Fibroblast of skin of abdomen (primary cell): ENCODE measurements around the gene P2RX5.
A peak's percentile ranks its signal among the peaks of the same experiment; 100 is the strongest.

ENCODE experiments used
- DNase-seq: peaks from one replicate; pipeline ENCODE4 v3.0.0-alpha.2; 2013

Gene P2RX5

DNA sequence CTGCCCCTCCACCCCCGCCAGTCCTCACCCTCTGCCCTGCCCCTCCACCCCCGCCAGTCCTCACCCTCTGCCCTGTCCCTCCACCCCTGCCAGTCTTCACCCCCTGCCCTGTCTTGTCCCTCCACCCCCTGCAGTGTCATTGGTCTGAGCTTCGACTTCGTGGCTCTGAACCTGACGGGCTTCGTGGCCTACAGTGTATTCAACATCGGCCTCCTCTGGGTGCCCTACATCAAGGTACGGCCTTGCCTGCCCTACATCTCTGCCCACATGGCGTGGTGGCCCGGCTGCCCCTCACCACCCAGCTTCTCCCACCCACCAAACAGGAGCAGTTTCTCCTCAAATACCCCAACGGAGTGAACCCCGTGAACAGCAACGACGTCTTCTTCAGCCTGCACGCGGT, 39.6 kb downstream of the P2RX5 start:
- no peak for DNase-seq

DNA sequence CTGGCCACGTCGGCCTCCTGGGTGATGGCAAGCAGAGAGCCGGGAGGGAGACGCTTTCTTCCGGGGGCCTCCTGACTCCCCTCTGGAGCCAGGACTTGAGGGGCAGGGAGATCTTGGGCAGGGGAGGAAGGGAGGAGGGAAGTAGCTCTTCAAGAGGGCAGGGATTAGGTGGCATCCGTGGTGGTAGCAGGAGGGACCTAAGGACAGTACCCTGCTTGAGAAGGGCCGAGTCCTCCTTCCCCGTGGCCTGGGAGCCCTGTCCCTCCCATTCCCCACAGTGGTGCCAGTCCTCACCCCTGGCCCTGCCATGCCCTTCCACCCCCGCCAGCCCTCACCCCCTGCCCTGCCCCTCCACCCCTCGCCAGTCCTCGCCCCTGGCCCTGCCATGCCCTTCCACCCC, 40.2 kb downstream of the P2RX5 start:
- no peak for DNase-seq

- DNase-seq, result peak; percentile 64
Measured at GRCh38 chr17:3647769-3648555, 48.0 kb downstream of the P2RX5 start.

- DNase-seq, result no peak
Measured at GRCh38 chr17:3647251-3647650, 48.7 kb downstream of the P2RX5 start.

GRCh38 chr17:3645310-3645709, 50.6 kb downstream of the P2RX5 start:
- no peak for DNase-seq

GRCh38 chr17:3643889-3644349, 52.0 kb downstream of the P2RX5 start:
- no peak for DNase-seq

GRCh38 chr17:3641717-3642486, 54.1 kb downstream of the P2RX5 start:
- DNase-seq, result no peak

DNA sequence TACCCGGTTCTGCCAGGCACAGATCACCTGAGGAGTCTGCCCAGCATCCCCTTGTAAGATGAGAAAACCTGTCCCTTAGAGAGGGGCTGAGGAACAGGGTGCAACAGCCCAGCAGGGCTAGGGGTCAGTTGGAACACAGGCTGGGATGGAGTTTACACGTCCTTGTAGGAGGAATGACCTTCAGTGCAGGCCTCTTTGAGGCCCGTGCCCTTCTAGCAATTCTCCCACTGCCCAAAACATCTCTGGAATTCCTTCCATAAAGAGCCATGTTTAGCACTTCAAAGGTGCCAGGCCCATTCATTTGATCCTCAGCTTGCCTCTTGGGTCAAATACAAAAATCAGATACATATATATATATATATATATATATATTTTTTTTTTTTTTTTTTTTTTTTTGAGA, 54.9 kb downstream of the P2RX5 start:
- DNase-seq, result no peak

- peak; percentile 28 for DNase-seq
Measured at GRCh38 chr17:3639981-3640596, 55.9 kb downstream of the P2RX5 start.

- no peak for DNase-seq
Measured at GRCh38 chr17:3636908-3637373, 59.0 kb downstream of the P2RX5 start.

DNA sequence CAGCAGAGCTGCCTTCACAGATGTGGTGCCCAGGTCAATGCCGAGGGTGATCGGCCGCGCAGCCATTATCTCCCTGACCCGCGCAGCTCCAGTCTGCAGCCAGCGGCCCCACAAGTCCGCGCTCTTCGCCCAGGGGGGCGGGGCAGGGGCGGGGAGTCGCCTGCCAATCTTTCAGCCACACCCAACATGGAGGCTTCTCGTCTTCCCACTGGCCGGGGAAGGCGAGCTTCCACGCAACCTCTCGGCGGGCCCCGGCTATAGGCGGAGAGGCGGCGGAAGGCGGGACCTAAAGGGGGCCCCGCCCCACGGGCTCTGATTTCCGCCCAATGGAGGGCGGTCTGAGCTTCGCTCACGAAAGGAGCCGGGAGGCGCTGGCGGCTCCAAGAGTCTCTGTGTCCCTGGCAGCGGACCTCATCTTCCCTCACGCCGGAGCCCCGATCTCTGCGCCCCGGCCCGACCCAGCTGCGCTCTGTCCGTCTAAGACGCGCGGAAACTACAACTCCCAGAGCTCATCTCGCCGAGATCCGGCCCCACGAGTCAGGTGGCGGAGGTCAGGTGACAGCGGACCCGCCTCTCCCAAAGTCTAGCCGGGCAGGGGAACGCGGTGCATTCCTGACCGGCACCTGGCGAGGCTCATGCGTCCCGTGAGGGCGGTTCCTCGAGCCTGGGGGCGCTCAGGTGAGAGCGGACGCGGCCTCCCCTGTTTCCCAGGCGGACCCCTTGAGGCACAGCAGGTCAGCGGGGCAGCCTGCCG, 59.6 kb downstream of the P2RX5 start, which contains the start of the genes CTNS and SHPK:
CTNS (plus strand) TSS at position 607 of the 754 bp plus-strand sequence. CDS start 3,447 bp downstream, outside the sequence.
SHPK (minus strand) TSS at position 97 of the 754 bp plus-strand sequence; CDS start at position 66, 31 bp downstream.
- DNase-seq, result peak; percentile 96

- DNase-seq, result no peak
Measured at GRCh38 chr17:3635474-3636153, 60.3 kb downstream of the P2RX5 start.

GRCh38 chr17:3632287-3632686, 63.7 kb downstream of the P2RX5 start:
- no peak for DNase-seq

- DNase-seq, result no peak
Measured at GRCh38 chr17:3630781-3631180, 65.2 kb downstream of the P2RX5 start.

DNA sequence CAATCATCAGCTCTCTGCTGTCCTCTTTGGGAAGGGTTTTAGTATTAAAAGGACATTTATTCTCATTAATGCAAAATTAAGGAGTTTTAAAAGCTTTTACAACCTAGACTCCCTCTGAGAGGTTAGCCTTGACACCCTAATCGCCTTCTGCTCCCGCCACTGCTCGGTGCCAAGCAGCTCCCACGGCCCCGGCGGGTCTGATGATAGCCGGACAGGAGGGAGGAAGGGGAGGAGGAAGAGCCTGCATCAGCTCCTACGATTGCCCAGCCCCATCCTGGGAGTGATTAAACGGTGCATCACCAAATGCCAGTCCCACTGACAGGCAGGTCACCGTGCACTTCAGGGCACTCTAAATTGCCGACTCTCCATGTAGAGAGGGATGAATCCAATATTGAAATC, 68.2 kb downstream of the P2RX5 start:
- no peak for DNase-seq

GRCh38 chr17:3626831-3627768, 68.9 kb downstream of the P2RX5 start:
- DNase-seq, result no peak
